DOHH2 (cell line): ENCODE results near the gene PPCDC.

Source experiments
- H3F3A ChIP-seq: fragments of 200-600 bp; sonication (generic), shearing (Covaris generic); 2 replicates; pipeline ENCODE4 v1.6.0; 2016; ENCODE audit warnings: antibody characterized with exemption, mild to moderate bottlenecking; ENCODE audit not compliant: control insufficient read depth, insufficient read depth
- H3K27ac ChIP-seq: fragments of 200-600 bp; sonication (generic); 2 replicates; pipeline ENCODE4 v1.5.1; 2014; ENCODE audit warnings: low read depth, mild to moderate bottlenecking, low read length, moderate library complexity
- H3K27me3 ChIP-seq: fragments of 200-600 bp; sonication (generic); 2 replicates; pipeline ENCODE4 v1.6.1; 2014; ENCODE audit warnings: mild to moderate bottlenecking, low read length, mixed read lengths; ENCODE audit not compliant: control insufficient read depth
- H3K36me3 ChIP-seq: fragments of 200-600 bp; sonication (generic); 2 replicates; pipeline ENCODE4 v1.6.1; 2014; ENCODE audit warnings: mild to moderate bottlenecking, low read length, moderate library complexity, mixed read lengths; ENCODE audit not compliant: control insufficient read depth
- H3K4me1 ChIP-seq: fragments of 200-600 bp; sonication (generic); 2 replicates; pipeline ENCODE4 v1.6.1; 2014; ENCODE audit warnings: mild to moderate bottlenecking, low read length, mixed read lengths; ENCODE audit not compliant: control insufficient read depth
- H3K4me2 ChIP-seq: fragments of 200-600 bp; sonication (generic); 2 replicates; pipeline ENCODE4 v1.6.0; 2014; ENCODE audit warnings: mild to moderate bottlenecking, low read length, moderate library complexity
- H3K4me3 ChIP-seq: fragments of 200-600 bp; sonication (generic); 2 replicates; pipeline ENCODE4 v1.5.1; 2014; ENCODE audit warnings: mild to moderate bottlenecking, low read length, mixed read lengths
- H3K79me2 ChIP-seq: fragments of 200-600 bp; sonication (generic); 2 replicates; pipeline ENCODE4 v1.6.1; 2014; ENCODE audit warnings: mild to moderate bottlenecking, low read length, mixed read lengths; ENCODE audit not compliant: control insufficient read depth
- H3K9me2 ChIP-seq: fragments of 200-600 bp; sonication (generic); replicated peaks from 2 replicates; pipeline ENCODE4 v1.6.1; 2014; ENCODE audit warnings: mild to moderate bottlenecking, low read length, mixed read lengths; ENCODE audit not compliant: control insufficient read depth
- H3K9me3 ChIP-seq: fragments of 200-600 bp; sonication (generic); 2 replicates; pipeline ENCODE4 v1.6.1; 2014; ENCODE audit warnings: antibody characterized with exemption, low read length, mixed read lengths; ENCODE audit not compliant: control insufficient read depth, insufficient read depth
- H4K20me1 ChIP-seq: fragments of 200-600 bp; sonication (generic); 2 replicates; pipeline ENCODE4 v1.6.0; 2014; ENCODE audit warnings: low read depth, mild to moderate bottlenecking, antibody characterized with exemption, low read length, moderate library complexity; ENCODE audit not compliant: control insufficient read depth, insufficient read depth
- EZH2phosphoT487 ChIP-seq: fragments of 200-600 bp; sonication (generic); IDR thresholded peaks from 2 replicates; pipeline ENCODE4 v1.6.1; 2017; ENCODE audit warnings: borderline replicate concordance, mild to moderate bottlenecking, antibody characterized with exemption, low read length, moderate library complexity, mixed read lengths
- TF ChIP-seq, protein P1 (sequence below): fragments of 200-600 bp; sonication (generic); IDR thresholded peaks from one replicate; pipeline ENCODE4 v1.5.1; 2014; ENCODE audit warnings: antibody characterized with exemption, mild to moderate bottlenecking, low read depth, low read length; ENCODE audit not compliant: poor library complexity, severe bottlenecking

The PPCDC gene

DNA sequence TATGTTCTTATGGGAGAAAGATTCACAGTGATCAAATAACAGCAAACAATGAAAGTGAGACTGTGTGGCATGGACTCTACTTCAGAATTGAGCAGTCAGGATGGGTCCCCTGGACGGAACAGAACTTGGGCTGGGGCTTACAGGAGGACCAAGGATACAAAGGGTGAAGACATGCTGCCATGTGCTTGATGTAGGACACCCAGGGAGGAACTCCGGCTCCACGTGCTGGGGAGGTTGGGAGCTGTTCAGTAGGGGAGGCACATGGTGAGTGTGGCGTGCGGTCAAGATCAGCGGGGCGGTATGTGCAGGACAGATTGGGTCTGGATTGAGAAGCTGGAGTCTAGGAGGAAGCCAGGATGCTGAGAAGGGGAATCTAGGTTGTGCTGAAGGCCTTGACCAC, 32.6 kb downstream of the PPCDC start:
- Histone ChIP-seq H4K20me1 (no peaks in the 10 kb centered on the region), H3K27ac (no peak overlapping the region), H3K4me2 (no peak overlapping the region), H3F3A (no peaks in the 10 kb centered on the region), H3K79me2 (no peaks in the 10 kb centered on the region), H3K4me3 (no peak overlapping the region), H3K36me3 (no peaks in the 10 kb centered on the region), H3K4me1 (no peaks in the 10 kb centered on the region), H3K9me2 (no peaks in the 10 kb centered on the region), H3K27me3 (no peaks in the 10 kb centered on the region), H3K9me3 (no peaks in the 10 kb centered on the region)
- TF ChIP-seq, protein P1, sequence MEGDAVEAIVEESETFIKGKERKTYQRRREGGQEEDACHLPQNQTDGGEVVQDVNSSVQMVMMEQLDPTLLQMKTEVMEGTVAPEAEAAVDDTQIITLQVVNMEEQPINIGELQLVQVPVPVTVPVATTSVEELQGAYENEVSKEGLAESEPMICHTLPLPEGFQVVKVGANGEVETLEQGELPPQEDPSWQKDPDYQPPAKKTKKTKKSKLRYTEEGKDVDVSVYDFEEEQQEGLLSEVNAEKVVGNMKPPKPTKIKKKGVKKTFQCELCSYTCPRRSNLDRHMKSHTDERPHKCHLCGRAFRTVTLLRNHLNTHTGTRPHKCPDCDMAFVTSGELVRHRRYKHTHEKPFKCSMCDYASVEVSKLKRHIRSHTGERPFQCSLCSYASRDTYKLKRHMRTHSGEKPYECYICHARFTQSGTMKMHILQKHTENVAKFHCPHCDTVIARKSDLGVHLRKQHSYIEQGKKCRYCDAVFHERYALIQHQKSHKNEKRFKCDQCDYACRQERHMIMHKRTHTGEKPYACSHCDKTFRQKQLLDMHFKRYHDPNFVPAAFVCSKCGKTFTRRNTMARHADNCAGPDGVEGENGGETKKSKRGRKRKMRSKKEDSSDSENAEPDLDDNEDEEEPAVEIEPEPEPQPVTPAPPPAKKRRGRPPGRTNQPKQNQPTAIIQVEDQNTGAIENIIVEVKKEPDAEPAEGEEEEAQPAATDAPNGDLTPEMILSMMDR: no peak
- TF ChIP-seq EZH2phosphoT487: no peak

DNA sequence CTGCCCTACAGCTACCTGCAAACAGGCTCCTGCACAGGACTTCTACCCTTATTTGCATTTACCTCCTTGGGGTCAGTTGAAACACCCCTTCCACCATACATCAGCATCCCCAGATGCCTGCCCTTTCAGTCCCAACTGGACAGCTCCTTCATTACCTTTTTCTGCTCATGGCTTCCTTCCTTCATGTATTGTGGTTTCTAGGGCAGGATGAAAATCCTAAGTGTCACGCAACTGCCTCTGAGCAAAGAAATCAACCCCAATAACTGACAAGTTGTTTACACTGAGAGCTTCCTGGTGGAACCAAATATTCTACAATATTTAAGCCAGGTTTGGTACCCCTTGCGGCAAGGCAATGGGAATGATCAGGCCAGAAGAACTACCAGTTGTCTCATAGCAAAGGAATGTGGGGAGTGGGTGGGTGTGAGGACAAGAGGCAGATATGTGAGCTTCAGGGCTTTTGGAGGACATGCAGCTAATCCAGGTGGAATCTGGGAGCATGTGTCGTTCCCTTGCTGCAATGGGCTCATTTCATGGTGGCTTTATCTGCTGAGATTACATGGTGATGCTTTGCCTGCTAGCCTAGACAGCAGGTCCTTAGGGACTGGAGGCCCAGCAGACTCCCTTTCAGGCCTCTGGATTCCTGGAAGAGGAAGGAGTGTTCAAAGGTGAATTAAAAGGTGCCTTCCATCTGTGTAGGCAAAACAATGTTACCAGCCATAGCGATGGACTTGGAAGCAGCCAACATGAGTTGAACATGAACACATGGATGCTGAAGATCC, 34.9 kb downstream of the PPCDC start:
- Histone ChIP-seq H3K4me2 (no peak overlapping the region), H3K36me3 (no peaks in the 10 kb centered on the region), H3K4me1 (no peaks in the 10 kb centered on the region)

DNA sequence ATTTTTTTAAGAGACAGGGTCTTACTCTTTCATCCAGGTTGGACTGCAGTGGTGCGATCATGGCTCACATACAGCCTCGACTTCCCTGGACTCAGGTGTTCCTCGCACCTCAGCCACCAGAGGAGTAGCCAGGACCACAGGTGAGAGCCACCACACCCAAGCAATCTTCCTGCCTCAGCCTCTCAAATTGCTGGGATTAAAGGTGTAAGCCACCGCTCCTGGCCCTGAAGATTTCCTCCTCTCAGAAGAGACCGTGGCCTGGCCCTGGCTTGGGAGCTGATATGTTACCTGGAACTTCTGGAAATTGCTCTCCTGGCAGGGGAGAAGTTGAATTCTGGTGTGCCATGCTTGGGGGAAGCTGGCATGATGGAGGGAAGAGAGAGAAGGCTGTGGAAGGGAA, 36.2 kb downstream of the PPCDC start:
- Histone ChIP-seq H3K4me1 (no peaks in the 10 kb centered on the region), H4K20me1 (no peaks in the 10 kb centered on the region), H3K27me3 (no peaks in the 10 kb centered on the region), H3F3A (no peaks in the 10 kb centered on the region), H3K27ac (no peak overlapping the region), H3K79me2 (no peaks in the 10 kb centered on the region), H3K36me3 (no peaks in the 10 kb centered on the region), H3K9me2 (no peaks in the 10 kb centered on the region), H3K4me2 (no peak overlapping the region), H3K9me3 (no peaks in the 10 kb centered on the region), H3K4me3 (no peak overlapping the region)
- TF ChIP-seq, protein P1: no peak
- no peak for TF ChIP-seq EZH2phosphoT487

More for the DNA sequence above, 34.9 kb downstream of the PPCDC start:
- Histone ChIP-seq H3K9me3 (no peaks in the 10 kb centered on the region), H3K9me2 (no peaks in the 10 kb centered on the region), H3K27me3 (no peaks in the 10 kb centered on the region), H3K79me2 (no peaks in the 10 kb centered on the region), H3K27ac (no peak overlapping the region), H3F3A (no peaks in the 10 kb centered on the region), H4K20me1 (no peaks in the 10 kb centered on the region), H3K4me3 (no peak overlapping the region)
- no peak for TF ChIP-seq EZH2phosphoT487
- TF ChIP-seq, protein P1: no peak
